ENCODE data around the gene LAMTOR1.

The LAMTOR1 gene

DNA sequence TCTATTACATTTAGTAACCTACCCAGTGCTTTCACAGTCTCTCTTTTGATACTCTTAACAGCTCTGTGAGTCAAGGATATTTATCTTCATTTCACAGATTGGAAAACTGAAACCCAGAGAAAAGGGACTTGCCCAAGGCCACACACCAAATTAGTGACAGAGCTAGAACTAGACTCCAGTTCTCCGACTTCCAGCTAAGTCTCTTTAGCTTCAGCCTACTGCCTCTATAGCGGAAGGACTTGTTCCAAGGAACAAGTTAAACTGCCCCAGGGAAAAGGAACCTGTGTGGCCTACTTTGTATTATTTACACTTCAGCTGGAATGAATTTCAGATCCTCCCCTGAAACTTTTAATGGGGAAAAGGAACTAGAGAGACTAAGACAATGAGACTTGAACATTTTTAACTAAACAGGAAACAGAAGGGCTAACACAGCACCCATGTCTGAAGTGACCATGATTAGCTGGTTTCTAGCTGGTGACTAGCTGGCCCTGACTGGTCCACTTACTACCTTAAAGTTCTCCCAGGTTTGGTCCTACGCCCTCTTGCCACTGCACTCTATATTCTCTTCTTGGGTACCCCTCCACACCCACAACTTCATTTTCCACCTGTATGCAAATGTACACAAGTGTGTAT, 21.2 kb downstream of the LAMTOR1 start:
- DNase-seq (ENCODE audit: low read depth in 2 of 2): no peak

DNA sequence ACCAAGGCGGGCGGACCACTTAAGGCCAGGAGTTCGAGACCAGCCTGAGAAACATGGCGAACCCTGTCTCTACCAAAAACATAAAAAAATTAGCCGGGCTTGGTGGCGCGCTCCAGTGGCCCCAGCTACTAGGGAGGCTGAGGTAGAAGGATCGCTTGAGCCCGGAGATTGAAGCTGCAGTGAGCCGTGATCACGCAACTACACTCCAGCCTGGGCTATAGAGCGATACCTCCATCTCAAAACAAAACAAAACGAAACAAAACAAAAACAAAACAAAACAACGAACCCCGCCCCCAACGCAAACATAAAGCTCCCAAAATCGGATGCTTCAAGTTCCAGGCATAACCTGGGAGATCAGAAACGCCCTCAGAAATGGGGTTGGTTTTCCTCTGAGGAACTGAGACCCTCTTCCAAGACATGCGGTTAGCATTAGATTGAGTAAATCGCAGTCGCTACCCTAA, 21.9 kb downstream of the LAMTOR1 start:
- DNase-seq (ENCODE audit: low read depth in 2 of 2): no peak

DNA sequence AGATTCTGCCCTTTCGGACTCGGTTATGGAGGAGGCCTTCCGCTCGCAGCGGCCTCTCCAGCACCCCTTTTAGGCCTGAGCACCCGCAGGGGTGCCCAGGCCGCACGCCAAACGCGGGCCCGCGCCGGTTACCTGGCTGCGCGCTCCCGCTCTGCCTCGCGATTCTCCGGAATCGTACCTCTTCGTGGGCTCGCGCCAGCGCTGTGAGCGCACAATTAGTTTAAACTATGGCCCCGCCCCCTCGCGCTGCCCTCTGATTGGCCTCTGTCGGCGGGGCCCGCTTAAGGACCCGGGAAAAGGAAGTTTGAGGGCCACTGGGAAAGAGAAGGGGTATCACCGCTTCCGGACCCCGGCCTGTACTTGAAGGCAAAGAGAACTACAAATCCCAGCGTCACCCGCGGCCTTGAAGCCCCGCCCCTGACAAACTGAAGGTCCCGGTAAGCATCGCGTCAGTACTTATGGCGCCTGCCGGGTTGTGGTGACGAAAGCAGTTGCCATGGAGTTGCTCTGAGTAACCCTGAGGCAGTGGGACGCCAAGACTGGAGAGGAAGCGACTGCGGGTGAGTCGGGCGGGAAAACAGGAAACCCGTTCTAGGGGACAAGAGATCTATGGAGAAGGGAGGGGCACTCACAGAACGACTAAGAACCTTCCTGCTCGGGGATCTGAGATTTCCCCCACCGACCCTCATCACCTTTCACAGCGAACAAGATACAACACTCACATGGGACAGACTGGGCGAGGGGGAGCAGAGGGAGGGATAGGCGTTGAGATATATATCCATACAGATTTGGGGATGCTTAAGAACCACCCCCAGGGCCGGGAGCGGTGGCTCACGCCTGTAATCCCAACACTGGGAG, 22.5 kb downstream of the LAMTOR1 start, which contains the start of the genes LRRC51 and NUMA1:
Gene LRRC51, plus strand, starts transcription at position 525 of the 858 bp plus-strand sequence. CDS start 8,234 bp downstream, outside the sequence.
Gene NUMA1, minus strand, starts transcription at position 217 of the 858 bp plus-strand sequence. CDS start 44,599 bp downstream, outside the sequence.
- DNase-seq (ENCODE audit: low read depth in 2 of 2): peak; percentile 96 to 99

DNA sequence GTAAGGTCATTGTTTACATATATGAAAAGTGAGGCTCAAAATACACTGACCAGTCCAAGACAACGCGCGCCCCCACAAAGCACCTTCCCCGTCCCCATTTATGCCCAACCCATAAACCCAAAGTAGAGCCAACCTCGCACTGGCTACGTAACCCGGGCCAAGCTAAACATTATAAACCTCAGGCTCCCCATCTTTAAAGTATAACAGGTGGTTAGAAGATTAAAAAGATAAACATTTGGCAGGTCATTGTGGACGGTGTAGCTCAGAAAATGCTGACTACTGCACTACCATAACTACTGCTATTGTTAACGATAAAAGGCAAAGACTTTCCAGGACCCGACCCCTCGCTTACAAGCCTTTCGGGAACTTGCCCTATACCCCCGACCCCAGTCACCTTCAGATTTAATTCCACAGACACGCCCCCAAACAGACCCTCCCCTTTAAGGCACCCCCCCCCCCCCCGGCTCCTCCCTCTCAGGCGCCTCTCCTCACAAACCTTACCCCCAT, 23.2 kb downstream of the LAMTOR1 start:
- no peak for DNase-seq (ENCODE audit: low read depth in 2 of 2)

DNA sequence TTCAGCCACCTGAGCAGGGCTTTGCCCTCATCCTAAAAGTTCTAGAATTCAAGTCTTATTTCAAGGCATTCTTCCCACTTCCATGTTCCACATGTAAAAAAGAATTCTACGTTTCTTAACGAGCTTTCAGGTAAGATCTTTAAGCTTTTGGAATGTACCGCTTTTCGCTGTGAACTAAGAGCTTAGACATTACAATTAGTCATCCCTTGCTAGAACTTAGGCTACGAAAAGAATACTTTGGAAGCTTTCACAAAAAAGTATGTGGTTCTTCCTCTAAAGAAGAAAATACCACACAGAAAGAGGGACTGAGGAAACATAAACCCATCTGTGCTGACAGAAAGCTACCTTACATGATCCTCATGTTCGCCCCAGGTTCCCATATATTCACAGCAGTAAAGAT, 24.6 kb downstream of the LAMTOR1 start:
- DNase-seq (ENCODE audit: low read depth in 2 of 2): no peak

DNA sequence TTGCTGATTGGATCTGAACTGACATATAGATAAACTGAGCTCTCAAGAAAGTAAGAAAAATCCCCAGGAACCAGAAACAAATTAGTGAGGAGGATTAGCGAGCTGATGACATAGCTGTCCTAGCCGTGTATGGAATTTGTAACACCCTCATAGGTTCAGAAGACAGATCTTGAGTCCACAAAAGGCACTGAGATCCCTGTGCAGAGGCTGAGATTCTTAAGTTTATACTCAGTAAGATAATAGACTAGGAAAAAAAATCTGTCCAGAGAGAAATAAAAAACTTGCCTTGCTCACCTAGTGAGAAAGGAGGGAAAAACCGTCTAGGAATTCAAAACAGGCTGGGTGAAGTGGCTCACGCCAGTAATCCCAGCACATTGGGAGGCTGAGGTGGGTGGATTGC, 27.3 kb downstream of the LAMTOR1 start:
- DNase-seq (ENCODE audit: low read depth in 2 of 2): no peak

DNA sequence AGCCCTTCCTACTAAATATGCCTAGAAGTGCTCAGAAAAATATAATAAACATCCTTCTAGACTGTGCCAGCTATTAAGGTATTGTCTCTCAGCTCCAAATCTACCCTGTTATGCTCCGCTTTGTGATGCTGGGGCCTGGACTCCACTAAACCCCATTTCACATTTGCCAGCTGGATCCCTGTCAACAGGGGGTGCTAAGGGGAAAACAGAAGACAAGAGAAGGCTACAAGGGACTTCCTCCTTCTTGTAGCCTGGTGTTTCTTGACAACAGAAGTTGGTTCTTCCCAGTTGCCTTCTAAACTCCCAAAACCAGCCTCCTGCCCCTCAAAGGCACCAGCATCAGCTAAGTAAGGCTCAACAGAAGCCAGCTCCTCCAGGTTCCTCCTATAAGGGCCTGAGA, 28.0 kb downstream of the LAMTOR1 start:
- no peak for DNase-seq (ENCODE audit: low read depth in 2 of 2)

DNA sequence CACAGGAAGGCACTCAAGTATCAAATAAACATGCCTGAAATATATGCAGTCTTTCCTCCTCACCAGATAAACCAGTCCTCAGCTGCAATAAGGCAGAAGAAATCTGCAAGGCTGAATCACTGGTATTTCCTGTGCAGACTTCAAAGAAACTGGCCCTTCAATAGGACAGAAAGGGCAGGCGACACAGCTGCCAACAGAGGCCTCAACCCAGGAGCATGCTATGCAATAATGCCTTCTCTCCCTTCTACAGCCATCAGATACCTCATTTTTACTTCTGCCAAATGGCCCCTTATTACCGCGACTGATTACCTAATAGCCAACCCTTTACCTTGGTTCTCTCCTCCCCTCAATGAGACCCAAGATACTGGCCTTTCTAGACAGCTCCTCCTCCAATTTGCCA, 30.7 kb downstream of the LAMTOR1 start:
- no peak for DNase-seq (ENCODE audit: low read depth in 2 of 2)

DNA sequence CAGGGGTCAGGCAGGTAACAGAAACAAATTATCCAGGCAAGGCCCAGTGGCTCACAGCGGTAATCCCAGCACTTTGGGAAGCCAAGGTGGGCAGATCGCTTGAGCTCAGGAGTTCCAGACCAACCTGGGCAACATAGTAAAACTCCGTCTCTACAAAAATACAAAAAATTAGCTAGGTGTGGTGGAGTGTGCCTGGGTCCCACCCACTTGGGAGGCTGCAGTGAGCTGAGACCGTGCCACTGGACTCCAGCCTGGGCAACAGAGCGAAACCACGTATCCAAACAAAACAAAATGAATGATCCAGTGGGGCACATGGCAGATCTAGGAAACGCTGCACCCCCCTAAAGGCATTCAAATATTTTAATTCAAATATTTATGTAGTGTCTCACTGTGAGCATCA, 32.6 kb downstream of the LAMTOR1 start:
- DNase-seq (ENCODE audit: low read depth in 2 of 2): no peak

DNA sequence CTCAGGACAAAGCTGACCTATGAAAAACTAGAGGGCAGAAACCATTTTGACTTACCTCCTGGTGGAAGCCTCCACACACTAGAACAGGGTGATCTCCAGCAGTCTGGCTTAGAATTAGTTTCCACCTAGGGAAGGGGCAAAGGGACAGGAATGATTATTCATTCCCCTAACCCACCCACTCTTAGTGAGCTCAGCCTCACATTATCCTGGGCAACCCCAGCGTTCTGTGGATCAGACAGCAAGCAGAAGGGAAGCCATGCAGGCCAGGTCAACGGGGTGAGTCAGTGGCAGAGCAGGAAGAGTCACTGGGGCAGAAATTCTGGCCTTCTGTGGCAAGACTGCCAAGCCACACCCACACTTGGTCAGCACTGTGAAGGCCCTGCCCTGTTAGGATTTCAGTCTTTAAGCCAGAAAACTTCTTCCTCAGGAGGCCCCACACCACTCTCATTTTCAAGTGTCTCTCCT, 33.3 kb downstream of the LAMTOR1 start:
- DNase-seq (ENCODE audit: low read depth in 2 of 2): no peak

DNA sequence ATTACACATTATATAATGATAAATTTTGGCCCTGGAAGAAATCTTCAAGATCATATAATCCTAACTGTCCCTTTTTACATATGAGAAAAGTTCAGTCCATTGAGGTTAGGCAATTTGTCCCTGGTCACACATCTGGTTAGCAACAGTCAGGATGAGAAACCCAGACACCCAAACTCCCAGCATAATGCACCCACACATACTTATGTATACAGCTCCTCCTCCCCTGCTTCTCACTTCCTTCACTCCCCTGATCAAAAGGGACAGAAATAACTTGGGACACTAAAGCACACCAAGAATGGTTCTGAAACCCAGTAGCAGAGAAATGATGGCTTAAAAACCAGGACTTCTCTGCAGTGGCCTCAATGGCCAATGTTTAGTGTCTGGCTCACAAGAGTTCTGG, 33.9 kb downstream of the LAMTOR1 start:
- no peak for DNase-seq (ENCODE audit: low read depth in 2 of 2)

DNA sequence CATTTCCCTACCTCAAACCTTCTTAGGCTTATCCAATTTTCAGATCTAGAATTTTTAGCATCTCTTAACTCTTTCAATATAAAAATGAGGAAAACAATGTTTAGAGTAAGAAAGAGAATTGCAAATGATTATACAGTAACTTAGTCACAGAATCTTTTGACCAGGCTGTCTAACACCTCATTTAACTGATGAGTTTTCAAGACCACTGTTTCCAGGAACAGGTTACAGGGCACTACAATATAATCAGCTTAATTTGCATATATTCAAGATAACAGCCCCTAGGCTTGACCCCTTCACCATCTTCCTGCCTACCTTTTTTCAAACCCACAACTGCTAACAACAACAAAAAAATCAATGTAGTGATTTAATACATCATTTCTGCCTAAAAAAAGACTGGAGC, 35.4 kb downstream of the LAMTOR1 start:
- DNase-seq (ENCODE audit: low read depth in 2 of 2): no peak

DNA sequence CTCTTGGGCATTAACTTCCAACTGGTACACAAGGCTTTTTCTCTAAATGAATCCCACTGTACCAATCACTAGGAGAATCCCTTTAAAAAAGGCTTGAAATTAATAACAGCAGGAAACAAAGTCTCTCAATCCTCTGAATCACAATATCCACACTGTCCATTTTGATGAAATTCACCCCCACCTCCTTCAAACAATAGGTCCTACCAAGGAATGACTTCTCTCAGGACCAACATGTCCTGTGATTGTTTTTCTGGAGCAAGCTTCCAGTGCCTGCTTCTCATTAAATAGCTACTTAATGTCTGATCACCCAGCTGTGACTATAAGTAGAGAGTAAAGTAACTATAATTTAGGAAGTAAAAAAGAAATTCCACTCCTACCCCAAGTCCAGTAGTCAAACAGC, 35.8 kb downstream of the LAMTOR1 start:
- no peak for DNase-seq (ENCODE audit: low read depth in 2 of 2)

DNA sequence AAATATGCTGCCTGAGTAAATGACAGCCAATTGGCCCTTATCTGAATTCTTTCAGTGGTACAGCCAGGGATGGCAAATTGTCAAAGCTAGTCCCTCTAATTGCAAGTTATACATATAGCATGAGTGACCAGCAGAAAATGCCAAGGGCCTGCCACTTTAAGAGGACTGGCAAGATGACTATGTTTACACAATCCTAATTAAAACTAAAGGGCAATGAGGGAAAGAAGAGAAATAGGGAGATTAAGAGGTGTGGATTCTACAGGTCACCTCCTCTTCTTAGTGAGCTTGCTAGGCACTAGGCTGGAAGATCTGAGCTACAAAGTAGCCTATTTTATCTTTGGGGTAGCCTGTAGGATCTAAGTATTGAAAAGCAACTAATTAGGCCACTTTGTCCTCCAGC, 36.2 kb downstream of the LAMTOR1 start:
- DNase-seq (ENCODE audit: low read depth in 2 of 2): no peak

DNA sequence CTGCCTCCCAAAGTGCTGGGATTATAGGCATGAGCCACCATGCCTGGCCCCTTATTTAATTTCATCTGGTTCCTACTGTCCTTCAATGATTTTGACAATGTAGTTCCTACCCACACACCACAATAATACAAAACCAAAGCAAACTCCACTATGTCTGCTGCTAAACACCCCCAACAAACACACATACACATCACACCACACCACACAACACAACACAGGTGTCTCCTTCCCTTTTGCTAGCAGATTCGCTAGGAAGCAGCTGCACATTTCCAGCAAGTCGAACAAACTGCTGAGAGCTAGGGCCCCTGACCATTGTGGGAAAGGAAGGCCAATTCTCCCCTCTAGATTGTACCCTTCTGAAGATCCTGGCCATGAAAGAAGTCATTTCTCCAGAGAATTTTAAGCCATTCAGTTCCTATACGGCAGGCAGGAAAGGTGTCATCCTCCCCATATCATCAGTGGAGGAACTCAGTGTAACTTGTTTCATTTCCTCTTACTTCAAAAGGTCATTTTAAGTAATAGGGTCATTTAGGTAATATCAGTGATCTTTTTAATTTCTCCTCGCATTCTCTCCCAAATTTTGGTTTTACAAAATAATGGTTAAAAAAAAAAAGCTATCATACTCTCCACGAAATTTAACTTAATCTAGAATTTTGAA, 41.2 kb downstream of the LAMTOR1 start:
- no peak for DNase-seq (ENCODE audit: low read depth in 2 of 2)

DNA sequence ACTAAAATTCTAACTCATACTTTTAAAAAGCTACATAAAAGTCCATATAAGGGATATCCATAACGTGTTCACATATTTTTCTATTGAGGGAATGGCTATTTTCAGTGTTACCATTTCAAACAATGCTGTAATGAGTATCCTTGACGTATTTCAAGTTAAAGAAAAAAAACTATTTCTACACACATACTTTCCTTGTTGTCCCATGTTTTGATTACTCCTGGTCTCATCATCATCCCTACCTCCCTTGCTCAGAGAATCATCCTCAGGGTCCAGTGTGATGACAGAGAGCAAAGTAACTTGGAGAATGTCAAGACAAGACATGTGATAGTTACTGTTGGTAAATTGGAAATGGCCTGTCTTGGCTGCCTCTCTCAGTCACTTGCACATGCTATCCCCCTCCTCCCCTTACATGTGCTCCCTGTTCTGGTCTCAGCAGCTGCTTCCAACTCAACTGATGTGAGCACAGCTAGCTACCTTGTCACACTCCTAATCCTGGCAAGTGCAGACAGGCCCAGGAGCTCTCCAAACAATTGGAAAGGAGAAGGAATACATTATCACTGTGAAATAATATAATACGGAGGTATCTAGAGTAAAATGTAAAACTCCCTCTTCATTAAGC, 44.6 kb downstream of the LAMTOR1 start:
- DNase-seq (ENCODE audit: low read depth in 2 of 2): no peak

DNA sequence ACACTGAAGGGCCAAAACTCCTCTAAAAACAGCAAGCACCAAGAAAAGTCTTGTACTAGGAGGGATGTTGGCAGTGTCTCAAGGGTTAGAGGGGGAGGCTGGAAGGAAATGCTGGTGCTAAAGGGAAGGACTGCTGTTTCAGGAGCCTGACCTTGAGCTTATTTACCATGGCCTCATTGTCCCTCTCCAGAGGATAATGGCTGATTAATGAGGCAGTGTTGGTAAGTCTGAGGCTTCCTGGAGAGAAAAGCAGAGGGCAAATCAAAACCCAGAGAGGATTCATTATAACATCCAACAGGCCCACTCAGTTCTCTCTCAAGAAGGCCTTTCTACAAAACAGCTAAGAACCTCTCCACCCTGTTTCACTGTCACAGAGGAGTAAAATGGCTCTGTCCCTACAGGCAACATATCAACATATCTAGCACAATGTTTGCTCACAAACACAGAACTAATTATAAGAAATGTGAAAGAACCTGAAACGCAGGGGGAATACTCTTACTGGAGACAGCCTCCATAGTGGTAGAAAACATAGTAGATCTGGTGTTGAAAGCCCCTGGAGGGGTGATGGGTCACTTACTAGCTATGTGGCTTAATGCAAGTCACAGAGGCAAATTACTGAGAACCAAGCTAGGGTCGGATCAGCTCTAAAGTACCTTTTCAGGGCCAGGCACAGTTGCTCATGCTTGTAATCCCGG, 54.2 kb downstream of the LAMTOR1 start:
- no peak for DNase-seq (ENCODE audit: low read depth in 2 of 2)

Data from stimulated activated CD4-positive, alpha-beta T cell treated with anti-CD3 and anti-CD28 coated beads, Interleukin-12 subunit alpha, Interleukin-12 subunit beta, amount 100 ng/mL, for 24 hours (primary cell).